Esophagus muscularis mucosa (tissue), 4 donors: Measurements from ENCODE around the gene PPP1R3G.

ENCODE experiments used
- CTCF ChIP-seq, 3 experiments: fragments of 200-600 bp in 2 of 3; fragments of 450-650 bp in 1 of 3; sonication (generic) in 2 of 3; IDR thresholded peaks; one replicate each; pipeline ENCODE4 v1.5.1; 2017 to 2019; ENCODE audit warnings: antibody characterized with exemption in 3 of 3, mild to moderate bottlenecking in 2 of 3, moderate library complexity in 1 of 3
- EP300 ChIP-seq: sonication (generic); formaldehyde crosslinking; IDR thresholded peaks from one replicate; pipeline ENCODE4 v1.6.1; 2017; ENCODE audit warnings: antibody characterized with exemption
- POLR2A ChIP-seq: fragments of 450-650 bp; IDR thresholded peaks from one replicate; pipeline ENCODE4 v1.6.1; 2017; ENCODE audit warnings: antibody characterized with exemption, moderate library complexity, mild to moderate bottlenecking, low read depth
- POLR2AphosphoS5 ChIP-seq, 2 donors: sonication (generic); formaldehyde crosslinking; IDR thresholded peaks; one replicate each; pipeline ENCODE4 v1.6.1; 2017; ENCODE audit warnings: antibody characterized with exemption in 2 of 2

- TF ChIP-seq CTCF (IDR thresholded peaks at IDR 0.05) (no peak), EP300 (no peak), POLR2A (no peak), POLR2AphosphoS5 (IDR thresholded peaks at IDR 0.05) (no peak)
These were observed 6.9 kb upstream of the PPP1R3G start for GRCh38 chr6:5078121-5078669.
